ENCODE data around the gene HIVEP1. TPM values are rescaled to one million over a fixed set of nuclear protein-coding genes. Genes with fewer than 3 reads are reported as not detected.

The HIVEP1 gene
- total RNA-seq, 1 experiment from 2014 or later = 24.3 TPM

DNA sequence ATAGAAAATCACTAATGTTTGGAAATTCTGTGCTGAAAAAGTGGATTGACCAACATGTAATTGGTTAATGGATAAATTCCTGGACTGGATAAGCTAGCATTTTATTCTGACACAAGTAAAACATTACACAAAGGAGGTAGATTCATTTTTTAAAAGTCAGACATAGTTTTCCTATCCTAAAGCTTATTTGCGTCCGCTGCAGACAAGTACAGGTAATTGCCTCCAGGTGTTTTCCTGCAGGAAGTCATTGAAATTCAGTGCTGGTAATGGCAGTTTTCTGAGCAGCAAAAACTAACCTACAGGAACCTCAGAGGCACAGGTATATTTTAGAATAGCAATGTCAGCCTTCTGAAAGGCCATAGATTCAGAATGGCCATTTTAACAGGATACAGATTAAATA, 20.0 kb upstream of the HIVEP1 start:
- no peak for DNase-seq (ENCODE audit: low spot score)
- Mint-ChIP-seq H3K27ac (peak overlapping the region; percentile 63), H3K9me3 (no peaks in the 10 kb centered on the region; the same call in 1 of the 2 replicates), H3K27me3 (ENCODE audit: low read depth) (no peaks in the 10 kb centered on the region), H3K36me3 (no peaks in the 10 kb centered on the region), H3K4me3 (no peak overlapping the region), H3K4me1 (peaks cover 35% of the 10 kb centered on the region)
- POLR2A ChIA-PET = no interaction called here
- peak; percentile 36 for ATAC-seq
- CTCF ChIA-PET = interaction anchor here (0.5 to 0.8 kb wide), 2 partner anchors 20 to 61 kb away, joined by 3 read pairs; no protein-coding TSS in a partner anchor
- TF ChIP-seq NR3C1 (CRISPR knock-in tag; conservative IDR thresholded peaks at IDR 0.05; ENCODE audit: low read depth) (no peak), CREM (CRISPR knock-in tag; IDR thresholded peaks at IDR 0.05) (no peak), FOXP1 (CRISPR knock-in tag; IDR thresholded peaks at IDR 0.05; ENCODE audit: borderline replicate concordance) (no peak), NFYB (CRISPR knock-in tag; conservative IDR thresholded peaks at IDR 0.05; ENCODE audit: low read depth) (no peak), JAZF1 (CRISPR knock-in tag; IDR thresholded peaks at IDR 0.05) (no peak), ZNF219 (CRISPR knock-in tag; IDR thresholded peaks at IDR 0.05; ENCODE audit: borderline replicate concordance) (no peak)
- TF ChIP-seq, protein P1, sequence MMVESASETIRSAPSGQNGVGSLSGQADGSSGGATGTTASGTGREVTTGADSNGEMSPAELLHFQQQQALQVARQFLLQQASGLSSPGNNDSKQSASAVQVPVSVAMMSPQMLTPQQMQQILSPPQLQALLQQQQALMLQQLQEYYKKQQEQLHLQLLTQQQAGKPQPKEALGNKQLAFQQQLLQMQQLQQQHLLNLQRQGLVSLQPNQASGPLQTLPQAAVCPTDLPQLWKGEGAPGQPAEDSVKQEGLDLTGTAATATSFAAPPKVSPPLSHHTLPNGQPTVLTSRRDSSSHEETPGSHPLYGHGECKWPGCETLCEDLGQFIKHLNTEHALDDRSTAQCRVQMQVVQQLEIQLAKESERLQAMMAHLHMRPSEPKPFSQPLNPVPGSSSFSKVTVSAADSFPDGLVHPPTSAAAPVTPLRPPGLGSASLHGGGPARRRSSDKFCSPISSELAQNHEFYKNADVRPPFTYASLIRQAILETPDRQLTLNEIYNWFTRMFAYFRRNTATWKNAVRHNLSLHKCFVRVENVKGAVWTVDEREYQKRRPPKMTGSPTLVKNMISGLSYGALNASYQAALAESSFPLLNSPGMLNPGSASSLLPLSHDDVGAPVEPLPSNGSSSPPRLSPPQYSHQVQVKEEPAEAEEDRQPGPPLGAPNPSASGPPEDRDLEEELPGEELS (CRISPR knock-in tag; IDR thresholded peaks at IDR 0.05) = no peak
- TF ChIP-seq, protein P2, sequence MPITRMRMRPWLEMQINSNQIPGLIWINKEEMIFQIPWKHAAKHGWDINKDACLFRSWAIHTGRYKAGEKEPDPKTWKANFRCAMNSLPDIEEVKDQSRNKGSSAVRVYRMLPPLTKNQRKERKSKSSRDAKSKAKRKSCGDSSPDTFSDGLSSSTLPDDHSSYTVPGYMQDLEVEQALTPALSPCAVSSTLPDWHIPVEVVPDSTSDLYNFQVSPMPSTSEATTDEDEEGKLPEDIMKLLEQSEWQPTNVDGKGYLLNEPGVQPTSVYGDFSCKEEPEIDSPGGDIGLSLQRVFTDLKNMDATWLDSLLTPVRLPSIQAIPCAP (CRISPR knock-in tag; IDR thresholded peaks at IDR 0.05) = no peak
- TF ChIP-seq, protein P3, sequence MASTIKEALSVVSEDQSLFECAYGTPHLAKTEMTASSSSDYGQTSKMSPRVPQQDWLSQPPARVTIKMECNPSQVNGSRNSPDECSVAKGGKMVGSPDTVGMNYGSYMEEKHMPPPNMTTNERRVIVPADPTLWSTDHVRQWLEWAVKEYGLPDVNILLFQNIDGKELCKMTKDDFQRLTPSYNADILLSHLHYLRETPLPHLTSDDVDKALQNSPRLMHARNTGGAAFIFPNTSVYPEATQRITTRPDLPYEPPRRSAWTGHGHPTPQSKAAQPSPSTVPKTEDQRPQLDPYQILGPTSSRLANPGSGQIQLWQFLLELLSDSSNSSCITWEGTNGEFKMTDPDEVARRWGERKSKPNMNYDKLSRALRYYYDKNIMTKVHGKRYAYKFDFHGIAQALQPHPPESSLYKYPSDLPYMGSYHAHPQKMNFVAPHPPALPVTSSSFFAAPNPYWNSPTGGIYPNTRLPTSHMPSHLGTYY (CRISPR knock-in tag; IDR thresholded peaks at IDR 0.05) = no peak
- TF ChIP-seq, protein P4, sequence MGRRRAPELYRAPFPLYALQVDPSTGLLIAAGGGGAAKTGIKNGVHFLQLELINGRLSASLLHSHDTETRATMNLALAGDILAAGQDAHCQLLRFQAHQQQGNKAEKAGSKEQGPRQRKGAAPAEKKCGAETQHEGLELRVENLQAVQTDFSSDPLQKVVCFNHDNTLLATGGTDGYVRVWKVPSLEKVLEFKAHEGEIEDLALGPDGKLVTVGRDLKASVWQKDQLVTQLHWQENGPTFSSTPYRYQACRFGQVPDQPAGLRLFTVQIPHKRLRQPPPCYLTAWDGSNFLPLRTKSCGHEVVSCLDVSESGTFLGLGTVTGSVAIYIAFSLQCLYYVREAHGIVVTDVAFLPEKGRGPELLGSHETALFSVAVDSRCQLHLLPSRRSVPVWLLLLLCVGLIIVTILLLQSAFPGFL (CRISPR knock-in tag; IDR thresholded peaks at IDR 0.05; ENCODE audit: borderline replicate concordance) = no peak
- TF ChIP-seq, protein P5, sequence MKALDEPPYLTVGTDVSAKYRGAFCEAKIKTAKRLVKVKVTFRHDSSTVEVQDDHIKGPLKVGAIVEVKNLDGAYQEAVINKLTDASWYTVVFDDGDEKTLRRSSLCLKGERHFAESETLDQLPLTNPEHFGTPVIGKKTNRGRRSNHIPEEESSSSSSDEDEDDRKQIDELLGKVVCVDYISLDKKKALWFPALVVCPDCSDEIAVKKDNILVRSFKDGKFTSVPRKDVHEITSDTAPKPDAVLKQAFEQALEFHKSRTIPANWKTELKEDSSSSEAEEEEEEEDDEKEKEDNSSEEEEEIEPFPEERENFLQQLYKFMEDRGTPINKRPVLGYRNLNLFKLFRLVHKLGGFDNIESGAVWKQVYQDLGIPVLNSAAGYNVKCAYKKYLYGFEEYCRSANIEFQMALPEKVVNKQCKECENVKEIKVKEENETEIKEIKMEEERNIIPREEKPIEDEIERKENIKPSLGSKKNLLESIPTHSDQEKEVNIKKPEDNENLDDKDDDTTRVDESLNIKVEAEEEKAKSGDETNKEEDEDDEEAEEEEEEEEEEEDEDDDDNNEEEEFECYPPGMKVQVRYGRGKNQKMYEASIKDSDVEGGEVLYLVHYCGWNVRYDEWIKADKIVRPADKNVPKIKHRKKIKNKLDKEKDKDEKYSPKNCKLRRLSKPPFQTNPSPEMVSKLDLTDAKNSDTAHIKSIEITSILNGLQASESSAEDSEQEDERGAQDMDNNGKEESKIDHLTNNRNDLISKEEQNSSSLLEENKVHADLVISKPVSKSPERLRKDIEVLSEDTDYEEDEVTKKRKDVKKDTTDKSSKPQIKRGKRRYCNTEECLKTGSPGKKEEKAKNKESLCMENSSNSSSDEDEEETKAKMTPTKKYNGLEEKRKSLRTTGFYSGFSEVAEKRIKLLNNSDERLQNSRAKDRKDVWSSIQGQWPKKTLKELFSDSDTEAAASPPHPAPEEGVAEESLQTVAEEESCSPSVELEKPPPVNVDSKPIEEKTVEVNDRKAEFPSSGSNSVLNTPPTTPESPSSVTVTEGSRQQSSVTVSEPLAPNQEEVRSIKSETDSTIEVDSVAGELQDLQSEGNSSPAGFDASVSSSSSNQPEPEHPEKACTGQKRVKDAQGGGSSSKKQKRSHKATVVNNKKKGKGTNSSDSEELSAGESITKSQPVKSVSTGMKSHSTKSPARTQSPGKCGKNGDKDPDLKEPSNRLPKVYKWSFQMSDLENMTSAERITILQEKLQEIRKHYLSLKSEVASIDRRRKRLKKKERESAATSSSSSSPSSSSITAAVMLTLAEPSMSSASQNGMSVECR (CRISPR knock-in tag; IDR thresholded peaks at IDR 0.05; ENCODE audit: borderline replicate concordance) = no peak
- TF ChIP-seq, protein P6, sequence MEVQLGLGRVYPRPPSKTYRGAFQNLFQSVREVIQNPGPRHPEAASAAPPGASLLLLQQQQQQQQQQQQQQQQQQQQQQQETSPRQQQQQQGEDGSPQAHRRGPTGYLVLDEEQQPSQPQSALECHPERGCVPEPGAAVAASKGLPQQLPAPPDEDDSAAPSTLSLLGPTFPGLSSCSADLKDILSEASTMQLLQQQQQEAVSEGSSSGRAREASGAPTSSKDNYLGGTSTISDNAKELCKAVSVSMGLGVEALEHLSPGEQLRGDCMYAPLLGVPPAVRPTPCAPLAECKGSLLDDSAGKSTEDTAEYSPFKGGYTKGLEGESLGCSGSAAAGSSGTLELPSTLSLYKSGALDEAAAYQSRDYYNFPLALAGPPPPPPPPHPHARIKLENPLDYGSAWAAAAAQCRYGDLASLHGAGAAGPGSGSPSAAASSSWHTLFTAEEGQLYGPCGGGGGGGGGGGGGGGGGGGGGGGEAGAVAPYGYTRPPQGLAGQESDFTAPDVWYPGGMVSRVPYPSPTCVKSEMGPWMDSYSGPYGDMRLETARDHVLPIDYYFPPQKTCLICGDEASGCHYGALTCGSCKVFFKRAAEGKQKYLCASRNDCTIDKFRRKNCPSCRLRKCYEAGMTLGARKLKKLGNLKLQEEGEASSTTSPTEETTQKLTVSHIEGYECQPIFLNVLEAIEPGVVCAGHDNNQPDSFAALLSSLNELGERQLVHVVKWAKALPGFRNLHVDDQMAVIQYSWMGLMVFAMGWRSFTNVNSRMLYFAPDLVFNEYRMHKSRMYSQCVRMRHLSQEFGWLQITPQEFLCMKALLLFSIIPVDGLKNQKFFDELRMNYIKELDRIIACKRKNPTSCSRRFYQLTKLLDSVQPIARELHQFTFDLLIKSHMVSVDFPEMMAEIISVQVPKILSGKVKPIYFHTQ (CRISPR knock-in tag; IDR thresholded peaks at IDR 0.05) = no peak

Measured in WTC11 (cell line).